Measurements from ENCODE around the gene ABCF2.
A peak's percentile ranks its signal among the peaks of the same experiment; 100 is the strongest.

The ABCF2 gene

GRCh38 chr7:151242159-151243044, 15.4 kb upstream of the ABCF2 start:
- DNase-seq (ENCODE audit: low read depth in 3 of 3, low spot score in 1 of 3), result no peak

GRCh38 chr7:151241755-151242096, 14.7 kb upstream of the ABCF2 start:
- no peak for DNase-seq (ENCODE audit: low read depth in 3 of 3, low spot score in 1 of 3)

- no peak for DNase-seq (ENCODE audit: low read depth in 3 of 3, low spot score in 1 of 3)
Observed at GRCh38 chr7:151240942-151241754, 14.1 kb upstream of the ABCF2 start.

GRCh38 chr7:151240536-151240935, 13.5 kb upstream of the ABCF2 start:
- no peak for DNase-seq (ENCODE audit: low read depth in 3 of 3, low spot score in 1 of 3)

- DNase-seq (ENCODE audit: low read depth in 3 of 3, low spot score in 1 of 3), result no peak
Observed at GRCh38 chr7:151239837-151240459, 12.9 kb upstream of the ABCF2 start.

GRCh38 chr7:151238924-151239836, 12.2 kb upstream of the ABCF2 start:
- DNase-seq (ENCODE audit: low read depth in 3 of 3, low spot score in 1 of 3), result no peak

GRCh38 chr7:151238190-151238810, 11.3 kb upstream of the ABCF2 start:
- no peak for DNase-seq (ENCODE audit: low read depth in 3 of 3, low spot score in 1 of 3)

- DNase-seq (ENCODE audit: low read depth in 3 of 3, low spot score in 1 of 3), result no peak
Observed at GRCh38 chr7:151237244-151238189, 10.5 kb upstream of the ABCF2 start.

- DNase-seq (ENCODE audit: low read depth in 3 of 3, low spot score in 1 of 3), result no peak
Observed at GRCh38 chr7:151236406-151236805, 9.4 kb upstream of the ABCF2 start.

- no peak for DNase-seq (ENCODE audit: low read depth in 3 of 3, low spot score in 1 of 3)
Observed at GRCh38 chr7:151235091-151235787, 8.2 kb upstream of the ABCF2 start.

GRCh38 chr7:151233804-151234203, 6.8 kb upstream of the ABCF2 start:
- no peak for DNase-seq (ENCODE audit: low read depth in 3 of 3, low spot score in 1 of 3)

GRCh38 chr7:151232917-151233701, 6.1 kb upstream of the ABCF2 start:
- peak; percentile 29 to 56 (median 34) for DNase-seq (ENCODE audit: low read depth in 3 of 3, low spot score in 1 of 3)

GRCh38 chr7:151232091-151232916, 5.3 kb upstream of the ABCF2 start, which contains the start of gene CHPF2:
Gene CHPF2, plus strand, starts transcription at chr7:151232483. Its CDS starts 1,529 bp downstream, at chr7:151234012.
- peak; percentile 73 to 81 (median 75) for DNase-seq (ENCODE audit: low read depth in 3 of 3, low spot score in 1 of 3)

- no peak for DNase-seq (ENCODE audit: low read depth in 3 of 3, low spot score in 1 of 3)
Observed at GRCh38 chr7:151231080-151231479, 4.1 kb upstream of the ABCF2 start.

GRCh38 chr7:151229249-151229648, 2.2 kb upstream of the ABCF2 start:
- no peak for DNase-seq (ENCODE audit: low read depth in 3 of 3, low spot score in 1 of 3)

GRCh38 chr7:151228024-151228866, 1.2 kb upstream of the ABCF2 start:
- DNase-seq (ENCODE audit: low read depth in 3 of 3, low spot score in 1 of 3), result no peak

Data from stimulated activated CD4-positive, alpha-beta T cell treated with anti-CD3 and anti-CD28 coated beads, TNF-alpha, amount 100 ng/mL, for 1 hour (primary cell).